Activated CD4-positive, alpha-beta T cell treated with anti-CD3 and anti-CD28 coated beads for 4 hours (primary cell): ENCODE measurements around the gene APOBEC3H.

ENCODE experiments used
- DNase-seq, 2 donors: peaks; one replicate each; pipeline ENCODE4 v3.0.0-alpha.2; 2020

Gene APOBEC3H

DNA sequence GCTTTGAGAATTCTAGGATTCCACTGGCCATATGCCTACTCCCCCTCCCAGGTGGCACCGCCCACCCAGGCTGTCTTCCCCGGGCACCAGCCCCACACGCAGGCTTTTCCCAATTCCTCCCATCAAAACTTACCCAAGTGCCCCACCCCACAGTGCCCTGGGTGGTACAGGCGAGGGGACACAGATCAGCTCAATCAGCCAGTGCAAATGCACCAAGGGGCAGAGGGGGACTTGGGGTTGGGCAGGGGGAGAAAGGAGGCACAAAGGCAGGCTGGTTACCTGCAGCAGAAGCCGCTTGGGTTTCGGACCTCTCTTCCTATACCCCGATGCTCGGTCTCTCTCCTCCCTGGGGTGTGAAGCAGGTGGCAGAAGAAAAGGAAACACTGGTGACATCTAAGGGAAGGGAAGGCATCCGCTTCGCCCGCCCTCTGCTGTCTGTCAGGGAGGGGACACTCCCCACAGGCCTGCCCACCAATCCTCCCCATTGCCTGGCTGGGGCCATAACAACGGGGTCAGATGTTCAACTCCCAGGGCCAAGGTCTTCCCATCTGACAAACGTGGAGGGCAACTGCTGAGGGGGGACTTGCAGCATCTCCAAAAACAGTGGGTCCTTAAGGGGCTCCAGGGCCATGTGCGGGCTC is 41.4 kb downstream of the APOBEC3H start:
- no peak for DNase-seq

DNA sequence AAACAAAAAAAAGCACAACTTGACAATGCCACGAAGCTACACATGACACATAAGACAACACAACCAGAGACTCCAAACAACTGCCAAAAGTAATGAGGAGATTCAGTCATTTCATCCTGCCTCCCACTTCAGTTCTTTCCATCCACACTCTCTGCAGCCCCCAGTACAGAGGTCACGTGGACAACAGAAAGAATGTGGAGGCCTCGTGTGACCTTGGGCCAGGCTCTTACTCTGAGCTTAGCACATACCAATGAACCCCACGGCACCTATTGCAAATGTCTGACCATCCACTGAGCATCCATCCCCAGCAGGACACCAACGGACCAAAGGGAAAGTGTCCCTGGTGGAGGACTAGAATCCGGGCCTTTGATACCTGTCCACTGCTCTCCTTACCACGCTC is 42.9 kb downstream of the APOBEC3H start:
- DNase-seq: no peak

DNA sequence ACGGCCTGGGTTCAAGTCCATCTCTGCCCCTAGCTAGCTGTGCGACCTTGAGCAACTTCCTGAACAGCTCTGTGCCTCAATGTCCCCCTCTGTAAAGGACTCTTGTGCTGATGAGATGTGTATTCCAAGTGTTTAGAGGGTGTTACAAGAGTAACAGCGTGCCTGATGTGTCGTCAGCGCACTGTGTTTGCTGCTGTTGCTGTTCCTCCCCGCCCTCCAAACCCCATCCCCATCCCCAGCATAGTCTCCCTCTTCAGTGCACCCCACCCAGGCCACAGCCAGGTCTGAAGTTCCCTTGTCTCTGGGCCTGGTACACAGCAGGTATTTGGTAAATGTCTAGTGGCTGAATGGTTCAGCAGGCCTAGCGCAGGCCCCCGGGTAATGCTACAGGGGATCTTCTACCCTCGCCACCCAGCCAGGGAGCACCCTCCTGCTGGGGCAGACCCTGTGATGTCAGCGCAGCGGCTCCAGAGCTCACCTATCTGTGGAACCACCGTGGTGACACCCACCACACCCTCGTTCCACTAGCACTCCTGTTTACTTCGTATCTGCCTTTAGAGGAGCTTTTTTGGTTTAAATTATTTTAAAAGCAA is 45.1 kb downstream of the APOBEC3H start:
- no peak for DNase-seq

DNA sequence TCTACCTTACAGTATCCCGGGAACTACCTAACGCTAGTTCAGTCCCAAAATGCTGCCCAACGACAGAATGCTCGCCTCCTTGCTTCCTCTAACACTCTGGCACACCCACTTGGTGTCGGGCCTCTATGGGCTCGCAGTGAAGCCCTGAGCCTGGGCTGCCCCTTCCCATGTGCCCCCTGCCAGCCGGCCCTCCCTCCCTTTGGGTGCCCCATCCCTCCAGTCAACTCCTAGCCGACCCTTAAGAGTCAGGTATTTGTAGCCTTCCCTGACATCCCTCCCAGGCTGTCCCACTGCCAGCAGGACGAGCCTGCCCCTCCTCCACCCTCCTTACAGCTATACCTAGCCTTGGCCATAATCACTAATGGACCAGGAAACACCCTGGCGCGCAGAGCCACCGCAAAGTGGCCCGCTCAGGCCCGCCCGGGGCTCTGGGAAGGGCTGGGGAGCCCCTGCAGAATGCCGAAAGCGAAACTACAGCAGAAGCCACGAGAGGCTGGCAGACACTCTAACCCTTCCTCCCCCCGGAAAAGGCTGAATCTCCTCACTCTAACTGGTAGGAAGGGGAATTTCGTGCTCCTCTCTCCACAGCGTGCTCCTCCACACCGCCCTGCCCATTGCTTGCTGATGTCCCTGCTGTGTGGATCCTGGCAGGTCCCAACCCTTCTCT is 47.2 kb downstream of the APOBEC3H start:
- peak; percentile 54 to 67 for DNase-seq

DNA sequence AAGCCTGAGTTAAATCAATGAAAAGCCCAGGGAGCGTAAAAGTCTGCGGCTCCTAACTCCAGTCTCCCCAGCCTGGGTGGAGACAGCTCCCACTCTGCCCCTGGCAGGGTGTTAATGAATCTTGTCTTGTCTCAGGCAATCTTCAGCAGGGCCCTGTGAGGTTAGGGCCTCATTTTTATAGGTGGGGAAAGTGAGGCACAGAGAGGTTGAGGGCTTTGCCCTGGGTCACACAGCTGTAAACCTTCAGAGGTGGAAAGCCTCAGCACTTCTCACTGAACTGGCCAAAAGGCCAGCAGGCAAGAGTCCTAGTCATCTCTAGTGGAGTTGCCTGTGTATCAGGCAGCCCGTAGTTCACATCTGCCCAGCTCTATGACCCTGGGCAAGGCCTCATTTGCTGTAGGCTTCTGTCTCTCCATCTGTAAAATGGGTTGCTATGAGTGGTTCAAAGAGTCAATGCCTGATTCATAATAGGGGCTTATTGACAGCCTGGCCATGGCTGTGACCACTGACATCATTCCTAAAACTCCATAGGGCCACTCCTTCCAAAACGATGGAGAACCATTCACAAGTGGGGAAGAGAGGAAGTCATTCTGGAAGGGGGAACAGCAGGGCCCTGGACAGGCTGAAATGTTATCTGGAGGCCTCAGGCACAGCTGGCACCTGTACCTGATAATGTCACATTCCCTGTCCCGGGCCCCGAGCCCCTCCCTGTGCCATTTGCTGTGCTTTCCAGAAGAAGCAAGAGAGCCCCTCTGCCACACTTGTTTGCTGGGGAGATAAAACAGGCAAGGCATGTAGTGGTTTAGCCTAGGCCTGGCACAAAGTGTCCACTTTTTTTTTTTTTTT is 49.4 kb downstream of the APOBEC3H start:
- no peak for DNase-seq

- no peak for DNase-seq
These were observed 50.4 kb downstream of the APOBEC3H start for GRCh38 chr22:39147335-39148025.

- no peak for DNase-seq
These were observed 51.1 kb downstream of the APOBEC3H start for GRCh38 chr22:39148026-39148726.

- DNase-seq: peak; percentile 72 to 74
These were observed 51.9 kb downstream of the APOBEC3H start for GRCh38 chr22:39148727-39149535.

DNA sequence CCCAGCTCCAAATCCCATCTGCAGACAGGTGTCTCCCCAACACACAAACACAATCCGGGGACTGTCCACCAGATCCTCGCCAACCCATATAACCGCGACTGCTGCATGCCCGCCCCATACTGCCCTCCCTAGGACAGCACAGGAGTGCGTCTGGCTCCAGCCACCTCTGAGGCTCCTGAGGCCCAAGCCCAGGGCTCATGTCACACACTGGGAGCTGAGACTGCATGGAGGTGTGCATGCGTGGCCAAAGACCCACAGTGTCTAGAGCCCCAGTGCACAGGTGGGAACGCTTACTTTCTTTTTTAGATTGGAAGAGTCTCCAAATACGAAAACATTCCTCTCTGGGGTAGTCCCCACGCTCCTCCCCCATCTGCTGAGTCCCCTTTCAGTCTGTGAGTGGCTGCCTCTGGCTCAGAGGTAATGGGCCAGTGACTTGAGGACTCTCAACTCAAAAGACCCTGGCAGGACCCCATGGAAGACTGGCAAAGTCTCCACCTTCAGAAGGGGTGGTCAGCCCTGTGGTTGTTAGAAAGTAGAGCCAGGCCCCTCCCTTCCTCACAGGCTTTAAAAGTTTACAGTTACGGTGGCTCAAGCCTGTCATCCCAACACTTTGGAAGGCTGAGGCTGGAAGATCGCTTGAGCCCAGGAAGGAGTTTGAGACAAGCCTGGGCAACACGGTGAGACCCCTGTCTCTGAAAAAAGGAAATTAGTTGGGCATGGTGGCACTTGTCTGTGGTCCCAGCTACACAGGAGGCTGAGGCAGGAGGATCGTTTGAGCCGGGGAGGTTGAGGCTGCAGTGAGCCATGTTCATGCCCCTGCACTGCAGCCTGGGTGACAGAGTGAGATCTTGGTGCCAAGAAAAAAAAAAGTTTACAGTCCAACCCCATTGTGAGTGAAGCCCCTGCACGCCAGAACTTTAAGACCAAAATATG is 53.1 kb downstream of the APOBEC3H start:
- no peak for DNase-seq

- no peak for DNase-seq
These were observed 53.8 kb downstream of the APOBEC3H start for GRCh38 chr22:39150848-39151215.

DNA sequence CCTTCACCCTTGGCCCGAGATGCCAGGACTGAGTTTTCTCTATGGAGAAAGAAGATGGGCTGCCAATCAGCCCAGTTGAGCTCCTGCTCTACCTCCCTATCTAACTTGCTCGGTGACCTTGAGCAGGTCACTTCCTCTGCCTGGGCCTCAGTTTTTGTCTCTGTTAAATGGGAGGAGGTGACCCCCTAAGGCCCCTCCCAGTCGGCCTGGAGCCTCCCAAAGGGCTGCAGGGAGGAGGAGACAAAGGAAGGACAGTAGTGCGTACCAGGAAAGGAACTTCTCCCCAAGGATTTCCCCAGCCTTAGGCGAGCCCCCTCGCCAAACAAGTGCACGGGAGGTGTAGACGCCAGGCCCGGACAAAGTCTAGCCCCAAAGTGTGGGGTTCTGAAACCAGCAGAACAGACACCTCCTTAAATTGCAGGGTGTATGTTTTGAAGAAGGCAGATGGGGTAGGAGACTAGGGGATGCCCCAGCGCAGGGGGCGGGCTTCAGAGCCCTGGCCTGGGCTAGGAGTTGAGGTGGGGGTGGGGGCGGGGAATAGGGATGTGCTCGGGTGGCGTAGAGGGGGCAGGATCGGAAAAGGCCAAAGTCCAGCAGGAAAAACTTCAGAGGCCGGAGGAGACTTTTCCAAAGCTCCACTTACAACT is 54.4 kb downstream of the APOBEC3H start:
- no peak for DNase-seq

DNA sequence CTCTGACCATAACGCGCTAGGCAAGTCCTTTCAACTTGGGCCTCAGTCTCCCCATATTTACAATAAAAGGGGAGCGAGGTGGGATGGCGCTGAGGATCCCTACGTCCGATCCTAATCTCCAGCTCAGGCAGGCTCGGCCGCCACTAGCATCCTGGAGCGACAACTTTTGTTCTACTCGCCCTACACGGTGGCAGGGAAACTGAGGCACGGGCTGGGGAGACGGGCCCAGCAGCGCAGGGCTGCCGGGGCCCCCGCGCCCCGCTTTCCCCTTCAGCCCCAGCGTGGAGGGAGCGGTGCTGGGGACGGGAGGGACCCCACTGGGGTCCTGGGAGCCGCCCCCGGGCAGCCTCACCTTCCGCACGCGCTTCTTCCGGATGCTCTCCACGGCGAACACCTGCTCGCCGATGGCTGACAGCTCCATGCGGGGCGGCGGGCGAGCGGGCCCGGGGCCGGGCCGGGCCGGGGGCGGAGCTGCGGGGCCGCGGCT is 55.0 kb downstream of the APOBEC3H start:
- no peak for DNase-seq

DNA sequence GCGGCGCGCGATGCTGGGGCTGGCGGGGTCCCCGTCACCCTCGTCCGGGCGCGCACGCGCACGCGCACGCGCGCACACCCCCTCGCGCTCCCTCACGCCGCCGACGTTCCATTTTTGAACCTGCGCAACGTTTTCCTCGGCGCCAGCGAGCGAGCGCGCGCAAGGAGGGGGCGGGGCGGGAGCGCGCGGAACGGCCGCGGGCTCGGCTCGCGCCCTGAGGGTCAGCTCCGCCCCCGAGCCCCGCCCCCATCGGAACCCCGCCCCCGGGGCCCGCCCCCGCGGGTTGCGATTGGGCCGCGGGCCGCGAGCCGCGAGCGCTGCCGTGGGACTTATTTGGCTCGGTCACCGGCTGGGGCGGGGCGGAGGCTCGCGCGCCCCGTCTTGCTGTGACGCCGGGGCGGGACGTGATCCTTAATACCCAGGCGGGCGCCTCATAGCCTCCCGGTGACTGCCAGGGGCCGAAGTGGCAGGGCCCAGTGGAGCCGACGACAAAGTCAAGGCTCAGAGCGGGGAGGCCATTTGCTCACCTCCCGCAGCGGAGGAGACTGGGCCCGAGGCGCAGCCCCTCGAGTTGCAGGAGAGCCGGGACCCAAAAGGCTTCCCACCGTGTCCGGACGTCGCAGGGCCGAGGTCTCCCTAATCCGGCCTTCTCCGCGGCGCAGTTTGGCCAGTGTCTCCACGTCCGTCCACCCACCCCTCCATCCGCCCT is 55.6 kb downstream of the APOBEC3H start, which contains the start of gene CBX7:
Gene CBX7, minus strand, starts transcription at position 170 of the 709 bp plus-strand sequence. CDS start 236 bp downstream, outside the sequence.
- peak; percentile 89 to 95 for DNase-seq

- DNase-seq: no peak
These were observed 56.2 kb downstream of the APOBEC3H start for GRCh38 chr22:39153220-39153717.
